Mucosa of stomach (tissue), 1 donor: Measurements from ENCODE around the gene ATP11A.
"Not testable (repeated sequence)": the region's sequence is repeated elsewhere in the genome, so short reads cannot be mapped to it uniquely, and the experiment has no call there.

Experiments
- H3K27me3 ChIP-seq: one replicate; pipeline ENCODE4 v1.7.0; 2013; ENCODE audit warnings: mild to moderate bottlenecking, low read length; ENCODE audit not compliant: control insufficient read depth, insufficient read depth
- H3K36me3 ChIP-seq: one replicate; pipeline ENCODE4 v1.7.0; 2013; ENCODE audit warnings: low read length; ENCODE audit not compliant: control insufficient read depth, insufficient read depth
- H3K4me1 ChIP-seq: one replicate; pipeline ENCODE4 v1.7.0; 2013; ENCODE audit warnings: mild to moderate bottlenecking, low read length; ENCODE audit not compliant: control insufficient read depth, insufficient read depth
- H3K4me3 ChIP-seq: one replicate; pipeline ENCODE4 v1.7.0; 2013; ENCODE audit warnings: low read length
- H3K9ac ChIP-seq: one replicate; pipeline ENCODE4 v1.7.0; 2013; ENCODE audit warnings: mild to moderate bottlenecking, low read length, moderate library complexity
- H3K9me3 ChIP-seq: one replicate; pipeline ENCODE4 v1.7.0; 2013; ENCODE audit warnings: mild to moderate bottlenecking, low read length, moderate library complexity; ENCODE audit not compliant: control insufficient read depth
- donor health status: Pancreatic carcinoma.

Gene ATP11A

DNA sequence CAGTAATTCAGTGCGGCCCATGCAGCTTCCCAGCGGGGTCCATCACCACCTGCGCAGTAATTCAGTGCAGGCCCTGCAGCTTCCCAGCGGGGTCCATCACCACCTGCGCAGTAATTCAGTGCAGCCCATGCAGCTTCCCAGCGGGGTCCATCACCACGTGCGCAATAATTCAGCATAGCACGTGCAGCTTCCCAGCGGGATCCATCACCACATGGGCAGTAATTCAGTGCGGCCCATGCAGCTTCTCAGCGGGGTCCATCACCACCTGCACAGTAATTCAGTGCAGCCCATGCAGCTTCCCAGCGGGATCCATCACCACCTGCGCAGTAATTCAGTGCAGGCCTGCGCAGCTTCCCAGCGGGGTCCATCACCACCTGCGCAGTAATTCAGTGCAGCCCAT, 173.5 kb downstream of the ATP11A start:
- H3K4me1 ChIP-seq, H3K27me3 ChIP-seq, H3K9me3 ChIP-seq, H3K9ac ChIP-seq, H3K4me3 ChIP-seq, H3K36me3 ChIP-seq: not testable (repeated sequence)

DNA sequence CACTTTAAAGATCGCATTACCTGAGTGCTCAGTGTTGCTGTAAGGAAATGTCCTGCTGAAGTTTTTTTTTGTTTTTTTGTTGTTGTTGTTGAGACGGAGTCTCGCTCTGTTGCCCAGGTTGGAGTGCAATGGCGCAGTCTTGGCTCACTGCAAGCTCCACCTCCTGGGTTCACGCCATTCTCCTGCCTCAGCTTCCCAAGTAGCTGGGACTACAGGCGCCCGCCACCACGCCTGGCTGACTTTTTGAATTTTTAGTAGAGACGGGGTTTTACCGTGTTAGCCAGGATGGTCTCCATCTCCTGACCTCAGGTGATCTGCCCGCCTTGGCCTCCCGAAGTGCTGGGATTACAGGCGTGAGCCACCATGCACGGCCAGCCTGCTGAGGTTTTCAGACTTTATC, 175.6 kb downstream of the ATP11A start:
- H3K4me3 ChIP-seq, H3K36me3 ChIP-seq, H3K9ac ChIP-seq, H3K27me3 ChIP-seq, H3K9me3 ChIP-seq, H3K4me1 ChIP-seq: not testable (repeated sequence)

GRCh38 chr13:112867301-112867711, 177.5 kb downstream of the ATP11A start:
- no peak overlapping the region for H3K4me3 ChIP-seq
- no peaks in the 10 kb centered on the region for H3K9me3 ChIP-seq
- no peaks in the 10 kb centered on the region for H3K4me1 ChIP-seq
- H3K36me3 ChIP-seq, result no peaks in the 10 kb centered on the region
- no peak overlapping the region for H3K9ac ChIP-seq
- H3K27me3 ChIP-seq, result no peaks in the 10 kb centered on the region

DNA sequence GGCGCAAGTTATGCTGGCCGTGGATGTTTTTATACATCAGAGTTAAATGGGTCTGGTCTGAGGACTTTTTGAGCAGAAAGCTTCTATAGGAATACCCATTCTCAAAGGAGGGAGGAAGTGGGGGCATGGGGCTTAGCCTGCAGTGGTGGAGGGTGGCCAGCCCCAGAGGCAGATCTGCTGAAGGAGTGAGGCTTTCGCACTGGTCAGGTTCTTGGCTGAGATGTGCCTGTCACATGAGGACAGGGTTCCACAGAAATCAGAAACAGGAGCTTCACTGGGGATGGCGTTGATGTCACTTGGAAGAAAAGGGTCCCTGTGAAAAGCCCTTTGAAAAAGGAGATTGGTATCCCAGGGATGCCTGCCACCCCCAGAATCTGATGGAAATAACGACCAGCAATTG, 178.5 kb downstream of the ATP11A start:
- no peaks in the 10 kb centered on the region for H3K9me3 ChIP-seq
- H3K4me1 ChIP-seq, result no peaks in the 10 kb centered on the region
- no peak overlapping the region for H3K4me3 ChIP-seq
- no peaks in the 10 kb centered on the region for H3K27me3 ChIP-seq
- no peaks in the 10 kb centered on the region for H3K36me3 ChIP-seq
- no peak overlapping the region for H3K9ac ChIP-seq

DNA sequence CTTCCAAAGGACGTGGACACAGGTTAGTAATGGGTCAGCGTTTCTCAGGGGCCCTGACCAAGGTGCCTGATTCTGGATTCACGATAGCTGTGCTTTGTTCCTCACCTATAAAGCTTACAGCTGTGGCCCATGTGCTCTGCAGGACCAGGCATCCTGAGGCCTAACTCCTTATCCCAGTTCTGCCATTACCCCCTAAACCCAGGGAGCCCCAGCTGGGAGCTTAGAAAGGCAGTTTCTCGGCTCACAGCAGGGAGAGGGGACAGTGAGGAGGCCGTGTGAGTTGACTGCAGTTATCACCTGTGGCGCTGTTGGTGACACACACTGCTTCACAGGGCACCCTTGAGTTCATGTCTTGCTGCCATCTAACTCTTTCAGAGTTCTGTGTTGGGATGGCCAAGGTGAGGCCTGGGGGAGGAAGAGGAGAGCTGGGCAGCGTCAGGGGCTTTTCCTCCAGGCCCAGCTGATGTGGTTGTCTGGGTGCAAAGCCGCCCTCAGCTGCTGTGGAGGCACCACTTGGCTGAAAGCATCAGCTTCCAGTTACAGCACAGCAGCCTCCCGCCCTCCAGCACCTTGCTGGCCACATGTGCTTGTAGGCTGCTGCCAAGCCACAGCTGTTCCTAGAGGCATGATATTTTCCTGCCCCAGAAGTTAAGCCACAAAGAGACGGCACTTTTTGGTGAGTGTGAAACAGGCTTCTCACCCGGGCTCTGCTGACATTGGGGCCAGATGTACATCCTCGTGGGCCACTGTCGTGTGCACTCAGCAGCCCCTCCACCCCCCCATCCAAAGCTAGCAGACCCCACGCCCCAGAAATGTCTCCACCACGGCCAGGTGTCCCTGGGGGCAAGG, 179.6 kb downstream of the ATP11A start:
- Histone ChIP-seq H3K4me3 (no peak overlapping the region), H3K9me3 (no peaks in the 10 kb centered on the region), H3K36me3 (no peaks in the 10 kb centered on the region), H3K27me3 (no peaks in the 10 kb centered on the region), H3K4me1 (no peaks in the 10 kb centered on the region), H3K9ac (no peak overlapping the region)

- Histone ChIP-seq H3K27me3 (no peaks in the 10 kb centered on the region), H3K9me3 (no peaks in the 10 kb centered on the region), H3K9ac (no peak overlapping the region), H3K4me3 (no peak overlapping the region), H3K36me3 (no peaks in the 10 kb centered on the region), H3K4me1 (no peaks in the 10 kb centered on the region)
These were observed 180.2 kb downstream of the ATP11A start for GRCh38 chr13:112870051-112870331.

DNA sequence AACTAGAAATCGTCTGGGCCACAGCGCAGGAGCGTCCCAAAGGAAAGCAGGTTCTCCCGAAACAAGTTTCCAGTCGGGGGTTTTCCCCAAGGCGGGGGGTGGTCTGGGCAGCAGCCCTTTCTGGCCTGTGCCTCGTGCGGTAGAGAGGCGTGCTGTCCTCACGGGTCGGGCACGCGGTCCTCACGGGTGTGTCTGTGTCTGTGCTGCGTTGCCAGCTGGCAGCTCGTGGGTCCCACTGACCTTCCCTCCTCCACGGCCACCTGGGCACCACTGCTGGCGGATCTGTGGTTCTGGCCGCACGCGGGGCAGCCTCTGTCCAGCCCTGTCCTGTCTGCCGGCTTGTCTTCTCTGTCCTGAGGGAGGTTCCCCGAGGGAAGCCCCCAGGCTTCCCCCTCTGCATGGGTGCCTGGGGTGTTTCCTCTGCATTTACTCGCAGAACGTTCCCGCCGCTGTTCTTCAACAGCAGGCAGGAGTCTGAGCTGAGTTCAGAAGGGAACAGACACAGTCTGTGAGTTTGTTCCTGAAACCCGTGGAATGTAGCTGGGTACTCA, 181.0 kb downstream of the ATP11A start:
- H3K4me1 ChIP-seq, result no peaks in the 10 kb centered on the region
- H3K27me3 ChIP-seq, result no peaks in the 10 kb centered on the region
- H3K9ac ChIP-seq, result no peak overlapping the region
- H3K4me3 ChIP-seq, result no peak overlapping the region
- no peaks in the 10 kb centered on the region for H3K9me3 ChIP-seq
- H3K36me3 ChIP-seq, result peaks cover 5% of the 10 kb centered on the region

- peaks cover 5% of the 10 kb centered on the region for H3K36me3 ChIP-seq
- H3K4me3 ChIP-seq, result no peak overlapping the region
- H3K9ac ChIP-seq, result no peak overlapping the region
These were observed 181.9 kb downstream of the ATP11A start for GRCh38 chr13:112871742-112872141.

GRCh38 chr13:112872657-112873631, 183.1 kb downstream of the ATP11A start:
- not testable (repeated sequence) for H3K36me3 ChIP-seq, H3K4me3 ChIP-seq, H3K9me3 ChIP-seq, H3K27me3 ChIP-seq, H3K4me1 ChIP-seq, H3K9ac ChIP-seq

More at GRCh38 chr13:112871742-112872141, 181.9 kb downstream of the ATP11A start:
- H3K27me3 ChIP-seq, result no peaks in the 10 kb centered on the region
- H3K4me1 ChIP-seq, result no peaks in the 10 kb centered on the region
- H3K9me3 ChIP-seq, result no peaks in the 10 kb centered on the region

- no peak overlapping the region for H3K9ac ChIP-seq
- H3K36me3 ChIP-seq, result peaks cover 10% of the 10 kb centered on the region
- no peaks in the 10 kb centered on the region for H3K4me1 ChIP-seq
- H3K4me3 ChIP-seq, result no peak overlapping the region
- H3K9me3 ChIP-seq, result no peaks in the 10 kb centered on the region
- no peaks in the 10 kb centered on the region for H3K27me3 ChIP-seq
These were observed 184.3 kb downstream of the ATP11A start for GRCh38 chr13:112873851-112874750.

GRCh38 chr13:112874751-112875300, 185.0 kb downstream of the ATP11A start:
- Histone ChIP-seq H3K4me3 (no peak overlapping the region), H3K4me1 (no peaks in the 10 kb centered on the region), H3K9ac (no peak overlapping the region), H3K27me3 (no peaks in the 10 kb centered on the region), H3K36me3 (peaks cover 10% of the 10 kb centered on the region), H3K9me3 (no peaks in the 10 kb centered on the region)
